ENCODE data around the gene BCL6B.
"Not testable (repeated sequence)": the region's sequence is repeated elsewhere in the genome, so short reads cannot be mapped to it uniquely, and the experiment has no call there.

DNA sequence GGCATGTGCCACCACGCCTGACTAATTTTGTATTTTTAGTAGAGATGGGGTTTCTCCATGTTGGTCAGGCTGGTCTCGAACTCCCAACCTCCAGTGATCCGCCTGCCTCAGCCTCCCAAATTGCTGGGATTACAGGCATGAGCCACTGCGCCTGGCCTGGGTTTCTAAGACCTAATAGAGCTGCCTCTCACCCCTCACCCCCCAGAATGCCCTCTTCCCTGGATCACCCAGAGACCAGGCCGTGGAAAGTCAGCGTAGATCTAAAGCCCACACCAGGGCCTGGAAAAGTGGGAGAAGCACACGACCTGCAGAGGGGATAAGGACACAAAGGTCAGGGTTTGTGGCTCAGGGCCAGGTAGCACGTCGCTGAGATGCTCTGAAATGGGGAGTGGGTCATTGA is 27.7 kb downstream of the BCL6B start:
- TF ChIP-seq, protein P1, sequence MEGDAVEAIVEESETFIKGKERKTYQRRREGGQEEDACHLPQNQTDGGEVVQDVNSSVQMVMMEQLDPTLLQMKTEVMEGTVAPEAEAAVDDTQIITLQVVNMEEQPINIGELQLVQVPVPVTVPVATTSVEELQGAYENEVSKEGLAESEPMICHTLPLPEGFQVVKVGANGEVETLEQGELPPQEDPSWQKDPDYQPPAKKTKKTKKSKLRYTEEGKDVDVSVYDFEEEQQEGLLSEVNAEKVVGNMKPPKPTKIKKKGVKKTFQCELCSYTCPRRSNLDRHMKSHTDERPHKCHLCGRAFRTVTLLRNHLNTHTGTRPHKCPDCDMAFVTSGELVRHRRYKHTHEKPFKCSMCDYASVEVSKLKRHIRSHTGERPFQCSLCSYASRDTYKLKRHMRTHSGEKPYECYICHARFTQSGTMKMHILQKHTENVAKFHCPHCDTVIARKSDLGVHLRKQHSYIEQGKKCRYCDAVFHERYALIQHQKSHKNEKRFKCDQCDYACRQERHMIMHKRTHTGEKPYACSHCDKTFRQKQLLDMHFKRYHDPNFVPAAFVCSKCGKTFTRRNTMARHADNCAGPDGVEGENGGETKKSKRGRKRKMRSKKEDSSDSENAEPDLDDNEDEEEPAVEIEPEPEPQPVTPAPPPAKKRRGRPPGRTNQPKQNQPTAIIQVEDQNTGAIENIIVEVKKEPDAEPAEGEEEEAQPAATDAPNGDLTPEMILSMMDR (IDR thresholded peaks at IDR 0.05): not testable (repeated sequence)
- not testable (repeated sequence) for TF ChIP-seq POLR2AphosphoS5, POLR2A (IDR thresholded peaks at IDR 0.05)
